Measurements from ENCODE around the gene TMEM91. TPM values are rescaled to one million over a fixed set of nuclear protein-coding genes. Genes with fewer than 3 reads are reported as not detected.
A peak's percentile ranks its signal among the peaks of the same experiment; 100 is the strongest.

The TMEM91 gene
- total and polyA plus RNA-seq, 9 of the 15 experiments (the other 6 are each of a cell fraction or from before 2014, with no cell fraction given) = 1.2 to 5.2 (median 2.7) TPM

GRCh38 chr19:41352279-41352608 lies 24.1 kb upstream of the TMEM91 start (continued):
- TF ChIP-seq AFF4 (CRISPR knock-in tag; IDR thresholded peaks at IDR 0.05) (0 out of 2 replicates have a peak, but pooled peaks have one; percentile 8), AFF1 (IDR thresholded peaks at IDR 0.05; ENCODE audit: low read depth in 1 of 2, partially characterized antibody in 2 of 2) (peak in 1 of 2 experiments; percentile 19), ZFX (CRISPR knock-in tag; IDR thresholded peaks at IDR 0.05) (no peak), KDM5B (IDR thresholded peaks at IDR 0.05; ENCODE audit: insufficient replicate concordance, low read depth, low read length) (peak; percentile 27), DLX4 (CRISPR knock-in tag; IDR thresholded peaks at IDR 0.05) (no peak), MAFF (IDR thresholded peaks at IDR 0.05; ENCODE audit: low read length) (no peak), RUNX1 (IDR thresholded peaks at IDR 0.05; ENCODE audit: low read depth) (no peak), MAZ (CRISPR knock-in tag; conservative IDR thresholded peaks at IDR 0.05 in 1 of 2, IDR thresholded peaks at IDR 0.05 in 1 of 2) (no peak), E2F8 (IDR thresholded peaks at IDR 0.05; ENCODE audit: low read depth, partially characterized antibody) (no peak), RAD51 (IDR thresholded peaks at IDR 0.05; ENCODE audit: borderline replicate concordance, low read depth) (no peak), KAT2B (IDR thresholded peaks at IDR 0.05; ENCODE audit: low read depth, low read length) (no peak), HDAC2 (IDR thresholded peaks at IDR 0.05) (no peak; the same call in 1 of the 2 replicates), ZNF431 (CRISPR knock-in tag; IDR thresholded peaks at IDR 0.05) (no peak), ZNF324 (CRISPR knock-in tag; IDR thresholded peaks at IDR 0.05) (no peak), SMAD3 (CRISPR knock-in tag; conservative IDR thresholded peaks at IDR 0.05) (no peak), SRSF1 (IDR thresholded peaks at IDR 0.05; ENCODE audit: low read depth, low read length) (no peak)

All from K562 (cell line).